H9 (cell line): Measurements from ENCODE around the gene HSF2. TPM values are rescaled to one million over a fixed set of nuclear protein-coding genes. Genes with fewer than 3 reads are reported as not detected.

ENCODE experiments used
- DNase-seq: peaks from one replicate; pipeline ENCODE4 v3.0.0-alpha.2; 2017
- H2AFZ ChIP-seq: one replicate; pipeline ENCODE4 v1.6.1; 2013; ENCODE audit warnings: mild to moderate bottlenecking, low read length, control low read depth, moderate library complexity
- H2AK5ac ChIP-seq: 2 replicates; pipeline ENCODE4 v1.6.1; 2013; ENCODE audit warnings: low read length, control low read depth, mixed read lengths; ENCODE audit not compliant: insufficient read length
- H2BK120ac ChIP-seq: one replicate; pipeline ENCODE4 v1.6.1; 2013; ENCODE audit warnings: low read depth, mild to moderate bottlenecking, low read length, control low read depth, inconsistent platforms; ENCODE audit not compliant: poor library complexity, severe bottlenecking
- H2BK12ac ChIP-seq: 2 replicates; pipeline ENCODE4 v1.6.1; 2013; ENCODE audit warnings: low read length, control low read depth, mixed read lengths, low read depth; ENCODE audit not compliant: insufficient read length
- H2BK15ac ChIP-seq: 2 replicates; pipeline ENCODE4 v1.6.1; 2013; ENCODE audit warnings: low read depth, low read length, control low read depth
- H2BK20ac ChIP-seq: one replicate; pipeline ENCODE4 v1.6.1; 2013; ENCODE audit warnings: low read depth, mild to moderate bottlenecking, low read length, control low read depth, inconsistent platforms; ENCODE audit not compliant: poor library complexity, severe bottlenecking
- H2BK5ac ChIP-seq: 2 replicates; pipeline ENCODE4 v1.6.1; 2013; ENCODE audit warnings: low read length, control low read depth, mixed read lengths; ENCODE audit not compliant: insufficient read length
- H3K14ac ChIP-seq: 2 replicates; pipeline ENCODE4 v1.6.1; 2013; ENCODE audit warnings: low read length, control low read depth; ENCODE audit not compliant: insufficient read depth
- H3K18ac ChIP-seq: 2 replicates; pipeline ENCODE4 v1.6.1; 2013; ENCODE audit warnings: low read depth, mild to moderate bottlenecking, mixed read lengths, low read length, control low read depth; ENCODE audit not compliant: insufficient read length
- H3K23ac ChIP-seq: 2 replicates; pipeline ENCODE4 v1.6.1; 2013; ENCODE audit warnings: low read length, control low read depth, mixed read lengths, low read depth; ENCODE audit not compliant: insufficient read length
- H3K23me2 ChIP-seq: 2 replicates; pipeline ENCODE4 v1.6.1; 2013; ENCODE audit warnings: low read depth, mild to moderate bottlenecking, mixed read lengths, low read length, control low read depth; ENCODE audit not compliant: insufficient read length, poor library complexity, severe bottlenecking
- H3K27ac ChIP-seq: 2 replicates; pipeline ENCODE4 v1.5.1; 2013; ENCODE audit warnings: low read length, control low read depth, mixed read lengths, low read depth; ENCODE audit not compliant: insufficient read length
- H3K27me3 ChIP-seq: 2 replicates; pipeline ENCODE4 v1.6.1; 2013; ENCODE audit warnings: low read length, control low read depth, inconsistent platforms; ENCODE audit not compliant: insufficient read depth
- H3K4ac ChIP-seq: 2 replicates; pipeline ENCODE4 v1.6.1; 2013; ENCODE audit warnings: low read depth, mild to moderate bottlenecking, control low read depth, inconsistent platforms, low read length, moderate library complexity
- H3K4me1 ChIP-seq: 2 replicates; pipeline ENCODE4 v1.6.1; 2013; ENCODE audit warnings: low read length, control low read depth, inconsistent platforms; ENCODE audit not compliant: insufficient read depth
- H3K4me2 ChIP-seq: 2 replicates; pipeline ENCODE4 v1.6.1; 2013; ENCODE audit warnings: low read length, control low read depth, mixed read lengths; ENCODE audit not compliant: insufficient read length, insufficient read depth
- H3K56ac ChIP-seq: 2 replicates; pipeline ENCODE4 v1.6.1; 2013; ENCODE audit warnings: low read depth, mild to moderate bottlenecking, mixed read lengths, low read length, control low read depth; ENCODE audit not compliant: insufficient read length
- H3K79me1 ChIP-seq: 2 replicates; pipeline ENCODE4 v1.6.1; 2013; ENCODE audit warnings: low read depth, mild to moderate bottlenecking, moderate library complexity, low read length, control low read depth, inconsistent platforms; ENCODE audit not compliant: insufficient read depth, poor library complexity, severe bottlenecking
- H3K79me2 ChIP-seq: 2 replicates; pipeline ENCODE4 v1.6.1; 2013; ENCODE audit warnings: low read length, control low read depth, inconsistent platforms; ENCODE audit not compliant: insufficient read depth
- H3K9ac ChIP-seq: 2 replicates; pipeline ENCODE4 v1.6.1; 2013; ENCODE audit warnings: low read length, control low read depth, mixed read lengths; ENCODE audit not compliant: insufficient read length; ENCODE audit errors: extremely low read depth
- H3K9me3 ChIP-seq: one replicate; pipeline ENCODE4 v1.6.1; 2013; ENCODE audit warnings: low read depth, low read length, inconsistent platforms; ENCODE audit not compliant: control insufficient read depth
- H3T11ph ChIP-seq: one replicate; pipeline ENCODE4 v1.6.1; 2013; ENCODE audit warnings: mild to moderate bottlenecking, low read length, control low read depth, inconsistent platforms
- H4K20me1 ChIP-seq: one replicate; pipeline ENCODE4 v1.6.1; 2013; ENCODE audit not compliant: control insufficient read depth, insufficient read length, insufficient read depth
- H4K5ac ChIP-seq: 2 replicates; pipeline ENCODE4 v1.6.1; 2013; ENCODE audit warnings: low read depth, mild to moderate bottlenecking, mixed read lengths, low read length, control low read depth; ENCODE audit not compliant: insufficient read length
- H4K8ac ChIP-seq: replicated peaks from 2 replicates; pipeline ENCODE4 v1.6.1; 2013; ENCODE audit warnings: low read length, control low read depth, mixed read lengths, low read depth; ENCODE audit not compliant: insufficient read length
- H4K91ac ChIP-seq: 2 replicates; pipeline ENCODE4 v1.6.1; 2013; ENCODE audit warnings: low read depth, mild to moderate bottlenecking, moderate library complexity, mixed read lengths, low read length, control low read depth; ENCODE audit not compliant: insufficient read length
- H3K27ac Mint-ChIP-seq, 3 experiments: 2 replicates in 2 of 3; 3 replicates in 1 of 3; pipeline ENCODE4 v1.8.0; 2020 to 2021; ENCODE audit warnings: mixed read lengths in 3 of 3, mild to moderate bottlenecking in 1 of 3, moderate library complexity in 1 of 3
- H3K27me3 Mint-ChIP-seq: 2 replicates; pipeline ENCODE4 v1.8.0; 2021; ENCODE audit warnings: low read depth, mild to moderate bottlenecking, moderate library complexity, mixed read lengths
- H3K36me3 Mint-ChIP-seq, 3 experiments: 2 replicates in 2 of 3; 3 replicates in 1 of 3; pipeline ENCODE4 v1.8.0; 2020 to 2021; ENCODE audit warnings: low read depth in 3 of 3, mixed read lengths in 3 of 3; ENCODE audit not compliant: insufficient read depth in 1 of 3
- H3K4me1 Mint-ChIP-seq, 2 experiments: 2 replicates each; pipeline ENCODE4 v1.8.0; 2020; ENCODE audit warnings: mixed read lengths in 2 of 2
- H3K4me3 Mint-ChIP-seq, 2 experiments: 2 replicates in 1 of 2; 3 replicates in 1 of 2; pipeline ENCODE4 v1.8.0; 2020 to 2021; ENCODE audit warnings: mild to moderate bottlenecking in 2 of 2, mixed read lengths in 2 of 2, moderate library complexity in 1 of 2
- H3K9me3 Mint-ChIP-seq, 2 experiments: 2 replicates in 1 of 2; 3 replicates in 1 of 2; pipeline ENCODE4 v1.8.0; 2020; ENCODE audit warnings: mild to moderate bottlenecking in 2 of 2, mixed read lengths in 2 of 2, moderate library complexity in 1 of 2
- total RNA-seq: library from RNA; stranded (reverse); gene quantifications from 2 replicates; pipeline ENCODE4 v1.2.1, GENCODE V29; 2021
- TF ChIP-seq, protein P1 (sequence below): fragments of 200-600 bp; sonication (generic); conservative IDR thresholded peaks from 3 replicates; pipeline ENCODE4 v1.8.0; 2021; ENCODE audit warnings: antibody characterized with exemption, mild to moderate bottlenecking

Gene HSF2
- total RNA-seq, 1 experiment from 2014 or later = 14.6 TPM

DNA sequence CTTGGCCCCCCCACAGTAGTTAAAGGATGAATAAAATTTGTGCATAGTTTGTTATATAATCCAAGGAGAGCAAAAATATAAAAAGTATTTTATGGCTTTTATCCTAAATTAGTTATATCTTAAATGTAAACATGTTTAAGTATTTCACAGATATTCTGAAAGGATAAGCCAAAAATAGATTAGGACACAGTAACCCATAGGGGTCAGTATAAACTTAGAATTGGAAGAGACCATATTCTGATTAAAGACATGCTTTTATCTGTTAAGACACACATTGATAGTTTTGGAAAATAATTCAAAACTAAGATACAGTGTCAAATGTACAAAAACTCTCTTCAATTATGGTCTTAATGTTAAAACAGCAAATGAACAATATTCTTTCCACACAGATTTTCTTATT, 76.7 kb downstream of the HSF2 start:
- Histone ChIP-seq H2AFZ (no peak overlapping the region), H3K79me2 (peaks cover under 1% of the 10 kb centered on the region; the same call in 1 of the 2 replicates), H3K27ac (no peak overlapping the region), H3K9me3 (no peaks in the 10 kb centered on the region), H2BK120ac (no peak overlapping the region), H4K5ac (no peak overlapping the region), H3K4ac (no peak overlapping the region), H4K20me1 (no peaks in the 10 kb centered on the region), H2BK12ac (no peak overlapping the region), H4K8ac (no peak overlapping the region), H3K4me1 (no peaks in the 10 kb centered on the region), H2BK5ac (no peak overlapping the region), H3K23me2 (no peaks in the 10 kb centered on the region), H3K4me2 (no peak overlapping the region), H2BK15ac (no peak overlapping the region), H3K18ac (no peak overlapping the region), H4K91ac (no peak overlapping the region), H3K56ac (no peak overlapping the region), H2AK5ac (no peak overlapping the region), H3K23ac (no peak overlapping the region), H2BK20ac (no peak overlapping the region), H3K14ac (no peak overlapping the region), H3K9ac (no peak overlapping the region), H3K27me3 (no peaks in the 10 kb centered on the region), H3K79me1 (no peaks in the 10 kb centered on the region), H3T11ph (no peak overlapping the region)
- peaks cover 1% of the 10 kb centered on the region for H3K27me3 Mint-ChIP-seq
- no peaks in the 10 kb centered on the region for H3K9me3 Mint-ChIP-seq
- H3K36me3 Mint-ChIP-seq = no peaks in the 10 kb centered on the region
- no peak for DNase-seq
- TF ChIP-seq, protein P1, sequence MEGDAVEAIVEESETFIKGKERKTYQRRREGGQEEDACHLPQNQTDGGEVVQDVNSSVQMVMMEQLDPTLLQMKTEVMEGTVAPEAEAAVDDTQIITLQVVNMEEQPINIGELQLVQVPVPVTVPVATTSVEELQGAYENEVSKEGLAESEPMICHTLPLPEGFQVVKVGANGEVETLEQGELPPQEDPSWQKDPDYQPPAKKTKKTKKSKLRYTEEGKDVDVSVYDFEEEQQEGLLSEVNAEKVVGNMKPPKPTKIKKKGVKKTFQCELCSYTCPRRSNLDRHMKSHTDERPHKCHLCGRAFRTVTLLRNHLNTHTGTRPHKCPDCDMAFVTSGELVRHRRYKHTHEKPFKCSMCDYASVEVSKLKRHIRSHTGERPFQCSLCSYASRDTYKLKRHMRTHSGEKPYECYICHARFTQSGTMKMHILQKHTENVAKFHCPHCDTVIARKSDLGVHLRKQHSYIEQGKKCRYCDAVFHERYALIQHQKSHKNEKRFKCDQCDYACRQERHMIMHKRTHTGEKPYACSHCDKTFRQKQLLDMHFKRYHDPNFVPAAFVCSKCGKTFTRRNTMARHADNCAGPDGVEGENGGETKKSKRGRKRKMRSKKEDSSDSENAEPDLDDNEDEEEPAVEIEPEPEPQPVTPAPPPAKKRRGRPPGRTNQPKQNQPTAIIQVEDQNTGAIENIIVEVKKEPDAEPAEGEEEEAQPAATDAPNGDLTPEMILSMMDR = peak; percentile 78
- H3K27ac Mint-ChIP-seq = no peak overlapping the region
- no peaks in the 10 kb centered on the region for H3K4me1 Mint-ChIP-seq
- H3K4me3 Mint-ChIP-seq = no peak overlapping the region
